PFSK-1 (cell line): ENCODE data around the gene ANKRD24.

Experiments
- FOXP2 ChIP-seq: optimal IDR thresholded peaks from 2 replicates; pipeline ENCODE3; 2011; ENCODE audit warnings: borderline replicate concordance, control low read depth, inconsistent platforms; ENCODE audit not compliant: insufficient read depth; ENCODE audit errors: extremely low read length, extremely low read depth
- POLR2AphosphoS5 ChIP-seq: IDR thresholded peaks from 2 replicates; pipeline ENCODE4 v1.6.1; 2012; ENCODE audit warnings: low read depth, mild to moderate bottlenecking, control low read depth, low read length, moderate library complexity
- REST ChIP-seq, 2 experiments: IDR thresholded peaks; 2 replicates each; pipeline versions ENCODE4 v1.6.1 to v1.8.0; 2011 to 2012; ENCODE audit warnings: low read depth in 2 of 2, low read length in 2 of 2, control low read depth in 1 of 2, inconsistent platforms in 1 of 2, mild to moderate bottlenecking in 1 of 2, moderate library complexity in 1 of 2; ENCODE audit not compliant: insufficient read depth in 1 of 2
- SIN3A ChIP-seq: IDR thresholded peaks from 2 replicates; pipeline ENCODE4 v1.6.1; 2012; ENCODE audit warnings: mild to moderate bottlenecking, low read length, moderate library complexity, borderline replicate concordance; ENCODE audit not compliant: insufficient read depth
- TAF1 ChIP-seq: IDR thresholded peaks from 2 replicates; pipeline ENCODE4 v1.6.1; 2012; ENCODE audit warnings: low read length, control low read depth, borderline replicate concordance; ENCODE audit not compliant: insufficient read depth

ANKRD24 gene

GRCh38 chr19:4175669-4175931 lies 6.9 kb upstream of the ANKRD24 start:
- TF ChIP-seq TAF1 (no peak), POLR2AphosphoS5 (no peak), REST (IDR thresholded peaks at IDR 0.05; ENCODE audit: insufficient read depth in 1 of 2, low read depth in 2 of 2, low read length in 2 of 2) (no peak), SIN3A (no peak), FOXP2 (no peak)

DNA sequence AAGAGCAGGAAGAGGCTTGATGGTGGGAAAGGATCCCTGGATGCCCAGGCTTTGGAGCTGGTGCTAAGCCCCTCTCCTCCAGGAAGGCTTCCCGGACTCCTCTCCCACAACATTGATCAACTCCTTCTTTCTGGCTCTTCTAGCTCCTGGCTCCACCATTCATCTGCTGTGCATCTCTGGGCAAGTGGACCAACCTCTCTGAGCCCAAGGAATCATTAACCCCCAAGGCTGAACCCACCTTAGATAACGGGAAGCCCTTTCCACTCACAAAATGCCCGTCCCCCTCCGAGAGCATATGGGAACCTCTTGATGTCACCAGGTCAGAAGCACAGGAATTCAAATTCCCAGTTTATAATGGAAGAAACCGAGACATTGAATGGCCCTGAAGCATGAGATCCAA lies 5.3 kb upstream of the ANKRD24 start:
- no peak for TF ChIP-seq REST (IDR thresholded peaks at IDR 0.05; ENCODE audit: insufficient read depth in 1 of 2, low read depth in 2 of 2, low read length in 2 of 2)
- TF ChIP-seq SIN3A: no peak
- TF ChIP-seq FOXP2: no peak
- TF ChIP-seq POLR2AphosphoS5: no peak
- TF ChIP-seq TAF1: no peak

DNA sequence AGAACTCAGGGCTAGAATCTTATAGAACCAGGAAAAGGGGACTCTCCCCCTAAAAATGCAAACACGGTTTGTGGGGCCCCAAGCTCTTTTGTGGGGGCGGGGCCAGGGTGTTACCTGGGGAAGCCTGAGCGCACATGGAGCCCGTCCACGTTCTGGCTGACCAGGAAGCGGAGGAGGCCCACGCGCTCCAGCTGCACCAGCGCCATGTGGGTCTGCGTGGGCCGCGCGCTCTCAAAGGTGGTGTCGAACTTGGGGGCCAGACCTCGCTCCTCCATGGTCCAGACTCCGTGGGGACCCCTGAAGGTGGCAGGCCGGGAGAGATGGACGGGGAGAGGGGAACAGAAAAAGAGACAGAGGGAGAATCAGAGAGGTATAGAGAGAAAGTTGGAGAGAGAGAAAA lies 3.5 kb upstream of the ANKRD24 start:
- TF ChIP-seq SIN3A (no peak), FOXP2 (no peak), TAF1 (no peak), REST (IDR thresholded peaks at IDR 0.05; ENCODE audit: insufficient read depth in 1 of 2, low read depth in 2 of 2, low read length in 2 of 2) (no peak), POLR2AphosphoS5 (no peak)

- TF ChIP-seq REST (IDR thresholded peaks at IDR 0.05; ENCODE audit: insufficient read depth in 1 of 2, low read depth in 2 of 2, low read length in 2 of 2) (no peak), FOXP2 (no peak), SIN3A (no peak), POLR2AphosphoS5 (no peak), TAF1 (no peak)
These were observed 1.4 kb upstream of the ANKRD24 start for GRCh38 chr19:4181053-4181508.

DNA sequence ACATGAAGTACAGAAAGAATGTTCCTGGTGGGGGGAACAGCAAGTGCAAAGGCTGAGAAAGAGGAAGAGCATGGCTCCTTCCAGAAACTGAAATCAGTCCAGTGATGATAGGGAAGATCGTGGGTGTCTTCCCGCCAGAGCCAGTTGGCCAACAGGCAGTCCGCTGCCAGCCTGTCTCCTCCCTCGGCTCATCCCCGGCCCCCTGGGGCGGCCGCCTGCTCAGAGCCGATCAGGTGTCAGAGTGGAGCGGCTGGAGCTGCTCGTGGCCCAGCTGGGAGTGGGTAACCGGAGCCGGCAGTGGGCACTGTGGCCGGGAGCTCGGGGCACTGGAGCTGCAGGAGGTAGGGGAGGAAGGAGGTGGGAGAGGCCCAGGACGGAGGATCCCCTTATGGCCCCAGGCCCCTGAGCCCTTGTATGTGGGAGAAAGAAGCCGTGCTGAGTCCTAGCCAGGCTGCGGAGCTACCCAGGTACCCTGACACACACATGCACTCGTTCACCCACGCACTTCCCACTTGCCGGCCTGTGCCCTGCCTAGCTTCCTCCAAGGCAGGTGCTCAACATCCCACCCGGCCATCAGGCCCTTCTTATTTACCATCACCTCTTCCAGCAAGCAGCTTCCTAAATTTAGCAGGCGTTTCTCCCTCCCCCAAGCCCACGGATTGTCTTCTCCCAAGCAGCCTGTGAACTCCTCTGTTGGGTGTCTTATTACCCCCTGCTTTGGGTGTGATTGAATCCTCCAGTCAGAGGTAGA lies 1.7 kb downstream of the ANKRD24 start:
- TF ChIP-seq POLR2AphosphoS5 (no peak), REST (IDR thresholded peaks at IDR 0.05; ENCODE audit: insufficient read depth in 1 of 2, low read depth in 2 of 2, low read length in 2 of 2) (no peak), SIN3A (no peak), FOXP2 (no peak), TAF1 (no peak)
